OCI-LY1 (cell line): ENCODE measurements around the gene CARD11.

Experiments used
- H2AFZ ChIP-seq: fragments of 200-600 bp; sonication (generic), shearing (Covaris generic); 2 replicates; pipeline ENCODE4 v1.6.0; 2014; ENCODE audit warnings: antibody characterized with exemption, mild to moderate bottlenecking, low read length
- H3F3A ChIP-seq: fragments of 200-600 bp; sonication (generic), shearing (Covaris generic); 2 replicates; pipeline ENCODE4 v1.6.0; 2014; ENCODE audit warnings: mild to moderate bottlenecking, antibody characterized with exemption, low read length, moderate library complexity; ENCODE audit not compliant: insufficient read depth
- H3K27ac ChIP-seq: fragments of 200-600 bp; sonication (generic); 2 replicates; pipeline ENCODE4 v1.5.1; 2014; ENCODE audit warnings: low read length, mixed run types, mild to moderate bottlenecking, low read depth; ENCODE audit not compliant: poor library complexity, severe bottlenecking
- H3K27me3 ChIP-seq: fragments of 200-600 bp; sonication (generic); 2 replicates; pipeline ENCODE4 v1.6.0; 2014; ENCODE audit warnings: antibody characterized with exemption, mild to moderate bottlenecking, low read length, moderate library complexity; ENCODE audit not compliant: insufficient read depth
- H3K36me3 ChIP-seq: fragments of 200-600 bp; sonication (generic); 2 replicates; pipeline ENCODE4 v1.6.1; 2014; ENCODE audit warnings: mild to moderate bottlenecking, antibody characterized with exemption, low read length, moderate library complexity, mixed read lengths; ENCODE audit not compliant: insufficient read depth
- H3K4me1 ChIP-seq: fragments of 200-600 bp; sonication (generic); 2 replicates; pipeline ENCODE4 v1.5.1; 2014; ENCODE audit warnings: mild to moderate bottlenecking, low read length, moderate library complexity; ENCODE audit not compliant: insufficient read depth, severe bottlenecking
- H3K4me2 ChIP-seq: fragments of 200-600 bp; sonication (generic), shearing (Covaris generic); 2 replicates; pipeline ENCODE4 v1.6.1; 2014; ENCODE audit warnings: low read length
- H3K4me3 ChIP-seq: fragments of 200-600 bp; sonication (generic); 2 replicates; pipeline ENCODE4 v1.5.1; 2014; ENCODE audit warnings: low read length, low read depth, mild to moderate bottlenecking, mixed read lengths; ENCODE audit not compliant: poor library complexity, severe bottlenecking
- H3K79me2 ChIP-seq: fragments of 200-600 bp; shearing (Covaris generic); 2 replicates; pipeline ENCODE4 v1.6.1; 2016; ENCODE audit warnings: mixed run types, low read length, mixed read lengths; ENCODE audit not compliant: insufficient read depth
- H3K9ac ChIP-seq: fragments of 200-600 bp; sonication (generic), shearing (Covaris generic); 2 replicates; pipeline ENCODE4 v1.6.1; 2014; ENCODE audit warnings: mild to moderate bottlenecking, low read length, mixed read lengths
- H3K9me2 ChIP-seq: fragments of 200-600 bp; sonication (generic), shearing (Covaris generic); 2 replicates; pipeline ENCODE4 v1.6.1; 2014; ENCODE audit warnings: low read depth, mild to moderate bottlenecking, low read length, mixed read lengths
- H3K9me3 ChIP-seq: fragments of 200-600 bp; shearing (Covaris generic); 2 replicates; pipeline ENCODE4 v1.6.1; 2014; ENCODE audit warnings: low read length, mixed read lengths
- H4K20me1 ChIP-seq: fragments of 200-600 bp; sonication (generic), shearing (Covaris generic); 2 replicates; pipeline ENCODE4 v1.6.0; 2016; ENCODE audit warnings: mild to moderate bottlenecking, low read length; ENCODE audit not compliant: insufficient read depth
- EZH2 ChIP-seq: fragments of 200-600 bp; sonication (generic), shearing (Covaris generic); IDR thresholded peaks from 2 replicates; pipeline ENCODE4 v1.8.0; 2017; ENCODE audit warnings: borderline replicate concordance, mixed run types, mild to moderate bottlenecking, antibody characterized with exemption, low read length, moderate library complexity, mixed read lengths
- TF ChIP-seq, protein P1 (sequence below): fragments of 200-600 bp; sonication (generic), shearing (Covaris generic); IDR thresholded peaks from 2 replicates; pipeline ENCODE4 v1.5.1; 2017; ENCODE audit warnings: mild to moderate bottlenecking, antibody characterized with exemption, low read length, moderate library complexity, mixed read lengths

CARD11 gene

DNA sequence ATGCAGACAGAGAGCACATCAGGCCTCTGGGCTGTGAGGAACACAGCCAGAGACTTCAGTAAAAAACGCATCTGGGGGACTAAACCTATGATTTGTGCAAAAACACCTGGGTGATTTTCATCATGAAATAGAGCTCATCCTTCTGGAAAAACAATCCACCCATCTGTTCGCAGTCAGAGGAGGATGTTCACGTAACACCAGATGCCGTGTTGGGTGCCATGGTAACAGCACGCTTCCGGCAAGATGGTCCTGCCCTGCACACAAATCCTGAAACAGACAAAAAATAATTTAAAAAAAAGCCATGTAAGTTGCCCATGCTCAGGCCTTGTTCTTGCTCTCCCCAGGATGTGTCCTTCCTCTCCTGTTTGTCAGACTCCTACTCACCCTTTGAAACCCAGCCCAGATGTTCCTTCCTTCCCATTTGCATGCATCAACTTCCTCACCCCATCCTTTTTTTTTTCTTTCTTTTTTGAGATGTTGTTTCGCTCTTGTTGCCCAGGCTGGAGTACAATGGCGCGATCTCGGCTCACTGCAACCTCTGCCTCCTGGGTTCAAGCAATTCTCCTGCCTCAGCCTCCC, 171.3 kb downstream of the CARD11 start:
- H3K79me2 ChIP-seq: no peaks in the 10 kb centered on the region
- H3K27me3 ChIP-seq: no peaks in the 10 kb centered on the region
- no peak for TF ChIP-seq EZH2
- TF ChIP-seq, protein P1, sequence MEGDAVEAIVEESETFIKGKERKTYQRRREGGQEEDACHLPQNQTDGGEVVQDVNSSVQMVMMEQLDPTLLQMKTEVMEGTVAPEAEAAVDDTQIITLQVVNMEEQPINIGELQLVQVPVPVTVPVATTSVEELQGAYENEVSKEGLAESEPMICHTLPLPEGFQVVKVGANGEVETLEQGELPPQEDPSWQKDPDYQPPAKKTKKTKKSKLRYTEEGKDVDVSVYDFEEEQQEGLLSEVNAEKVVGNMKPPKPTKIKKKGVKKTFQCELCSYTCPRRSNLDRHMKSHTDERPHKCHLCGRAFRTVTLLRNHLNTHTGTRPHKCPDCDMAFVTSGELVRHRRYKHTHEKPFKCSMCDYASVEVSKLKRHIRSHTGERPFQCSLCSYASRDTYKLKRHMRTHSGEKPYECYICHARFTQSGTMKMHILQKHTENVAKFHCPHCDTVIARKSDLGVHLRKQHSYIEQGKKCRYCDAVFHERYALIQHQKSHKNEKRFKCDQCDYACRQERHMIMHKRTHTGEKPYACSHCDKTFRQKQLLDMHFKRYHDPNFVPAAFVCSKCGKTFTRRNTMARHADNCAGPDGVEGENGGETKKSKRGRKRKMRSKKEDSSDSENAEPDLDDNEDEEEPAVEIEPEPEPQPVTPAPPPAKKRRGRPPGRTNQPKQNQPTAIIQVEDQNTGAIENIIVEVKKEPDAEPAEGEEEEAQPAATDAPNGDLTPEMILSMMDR: no peak
- H3K4me2 ChIP-seq: no peak overlapping the region; the same call in 1 of the 2 replicates
- no peak overlapping the region for H3K9ac ChIP-seq
- no peaks in the 10 kb centered on the region for H3K9me3 ChIP-seq
- H3K4me3 ChIP-seq: no peak overlapping the region
- H4K20me1 ChIP-seq: no peaks in the 10 kb centered on the region
- no peaks in the 10 kb centered on the region for H3F3A ChIP-seq
- H2AFZ ChIP-seq: no peak overlapping the region
- no peak overlapping the region for H3K27ac ChIP-seq
- H3K36me3 ChIP-seq: no peaks in the 10 kb centered on the region
- H3K9me2 ChIP-seq: no peaks in the 10 kb centered on the region
- peaks cover 31% of the 10 kb centered on the region for H3K4me1 ChIP-seq

DNA sequence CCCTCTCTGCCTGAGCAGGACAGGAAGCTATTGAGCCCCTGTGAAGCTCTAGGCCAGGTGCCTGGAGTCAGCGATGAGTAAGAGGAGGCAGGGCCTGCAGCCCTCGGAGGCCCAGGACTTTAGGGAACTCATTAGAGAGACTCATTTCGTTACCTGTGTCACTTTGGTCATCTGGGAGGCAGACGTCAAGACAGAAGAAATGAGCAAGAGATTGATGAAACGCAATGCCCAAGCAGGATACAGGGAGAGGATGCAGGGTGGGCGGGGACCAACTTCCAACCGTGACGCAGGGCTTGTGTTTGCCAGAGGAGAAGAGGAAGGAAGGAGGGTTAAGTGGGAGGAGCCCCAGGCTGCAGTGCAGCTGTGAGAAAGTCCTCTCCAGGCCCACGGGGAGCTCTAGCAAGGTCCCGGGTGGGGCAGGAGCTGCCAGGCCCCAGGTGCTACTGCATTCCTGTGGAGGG, 173.2 kb downstream of the CARD11 start:
- Histone ChIP-seq H3K27ac (no peak overlapping the region), H3K4me3 (no peak overlapping the region)

DNA sequence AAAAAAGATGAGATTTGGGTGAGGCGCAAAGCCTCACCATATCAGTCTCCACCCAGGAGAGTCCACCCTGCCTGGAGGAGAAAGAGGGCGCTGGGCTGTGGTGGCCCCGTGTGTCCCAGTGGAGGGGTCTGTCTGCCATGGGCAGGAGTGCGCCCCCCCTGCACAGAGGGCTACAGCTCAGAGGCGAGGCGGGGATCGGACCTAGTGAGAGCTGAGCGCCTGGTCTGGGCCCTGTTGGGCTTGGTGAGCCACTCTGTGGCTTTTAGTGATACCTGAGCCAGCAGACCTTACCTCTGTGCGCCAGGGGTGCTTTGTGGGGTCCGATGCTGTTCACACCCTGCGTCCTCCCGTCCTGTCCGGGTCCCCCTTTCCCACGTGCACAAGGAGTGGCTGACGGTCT, 173.7 kb downstream of the CARD11 start:
- H3K79me2 ChIP-seq: no peaks in the 10 kb centered on the region
- H3K4me1 ChIP-seq: peaks cover 31% of the 10 kb centered on the region
- no peaks in the 10 kb centered on the region for H4K20me1 ChIP-seq
- no peaks in the 10 kb centered on the region for H3K36me3 ChIP-seq
- H3F3A ChIP-seq: no peaks in the 10 kb centered on the region
- no peaks in the 10 kb centered on the region for H3K9me3 ChIP-seq
- TF ChIP-seq, protein P1: no peak
- no peak for TF ChIP-seq EZH2
- no peaks in the 10 kb centered on the region for H3K9me2 ChIP-seq
- H2AFZ ChIP-seq: no peak overlapping the region
- H3K9ac ChIP-seq: no peak overlapping the region
- H3K27me3 ChIP-seq: no peaks in the 10 kb centered on the region
- no peak overlapping the region for H3K4me2 ChIP-seq
- no peak overlapping the region for H3K4me3 ChIP-seq
- H3K27ac ChIP-seq: no peak overlapping the region

More for the DNA sequence above, 173.2 kb downstream of the CARD11 start:
- Histone ChIP-seq H3K4me1 (peaks cover 31% of the 10 kb centered on the region), H3K27me3 (no peaks in the 10 kb centered on the region), H3K36me3 (no peaks in the 10 kb centered on the region), H3F3A (no peaks in the 10 kb centered on the region), H3K9me3 (no peaks in the 10 kb centered on the region), H3K9ac (no peak overlapping the region), H3K4me2 (no peak overlapping the region), H3K79me2 (no peaks in the 10 kb centered on the region), H3K9me2 (no peaks in the 10 kb centered on the region), H2AFZ (no peak overlapping the region), H4K20me1 (no peaks in the 10 kb centered on the region)
- TF ChIP-seq, protein P1: no peak
- no peak for TF ChIP-seq EZH2
